ENCODE data around the gene ELOVL2. TPM values are rescaled to one million over a fixed set of nuclear protein-coding genes. Genes with fewer than 3 reads are reported as not detected.

ELOVL2 gene
- total RNA-seq, 2 donors from 2014 or later, result 2.9 to 3.0 TPM

- H3K27me3 ChIP-seq, result no peaks in the 10 kb centered on the region
- H3K9me3 ChIP-seq, result no peaks in the 10 kb centered on the region
- WGBS, 2 donors, result 58 to 66% methylated on average over 7 of the region's 7 CpGs
- ATAC-seq, result no peak
- no peaks in the 10 kb centered on the region for H3K36me3 ChIP-seq (replicated peaks in 1 of 2; ENCODE audit: insufficient read depth in 1 of 2, low read depth in 2 of 2)
- intact Hi-C loops (cut with DNase I), result no loop called here
- no peaks in the 10 kb centered on the region for H3K4me1 ChIP-seq
- no peak for DNase-seq
- H3K4me3 ChIP-seq, result no peak overlapping the region
- TF ChIP-seq CTCF (IDR thresholded peaks at IDR 0.05) (no peak), POLR2A (IDR thresholded peaks at IDR 0.05) (no peak)
- H3K27ac ChIP-seq, result no peak overlapping the region
These were observed 22.4 kb downstream of the ELOVL2 start for GRCh38 chr6:11021714-11022113.

GRCh38 chr6:11021003-11021402 lies 23.1 kb downstream of the ELOVL2 start:
- ATAC-seq, result no peak
- no peak for DNase-seq
- Histone ChIP-seq H3K4me1 (no peaks in the 10 kb centered on the region), H3K27ac (no peak overlapping the region), H3K36me3 (replicated peaks in 1 of 2; ENCODE audit: insufficient read depth in 1 of 2, low read depth in 2 of 2) (no peaks in the 10 kb centered on the region), H3K27me3 (no peaks in the 10 kb centered on the region), H3K4me3 (no peak overlapping the region), H3K9me3 (no peaks in the 10 kb centered on the region)
- intact Hi-C loops (cut with DNase I), result no loop called here
- 56 to 64% methylated on average over 2 of the region's 2 CpGs for WGBS, 2 donors
- TF ChIP-seq POLR2A (IDR thresholded peaks at IDR 0.05) (no peak), CTCF (IDR thresholded peaks at IDR 0.05) (no peak)

GRCh38 chr6:11018225-11018624 lies 25.9 kb downstream of the ELOVL2 start:
- TF ChIP-seq POLR2A (IDR thresholded peaks at IDR 0.05) (no peak), CTCF (IDR thresholded peaks at IDR 0.05) (no peak)
- 72 to 84% methylated on average over 2 of the region's 2 CpGs for WGBS, 2 donors

GRCh38 chr6:11017090-11017489 lies 27.0 kb downstream of the ELOVL2 start:
- Histone ChIP-seq H3K4me1 (no peaks in the 10 kb centered on the region), H3K27me3 (no peaks in the 10 kb centered on the region), H3K9me3 (no peaks in the 10 kb centered on the region), H3K36me3 (replicated peaks in 1 of 2; ENCODE audit: insufficient read depth in 1 of 2, low read depth in 2 of 2) (no peaks in the 10 kb centered on the region), H3K27ac (no peak overlapping the region), H3K4me3 (no peak overlapping the region)
- WGBS, 2 donors, result 89 to 92% methylated on average over 3 of the region's 3 CpGs
- DNase-seq (no peak), ATAC-seq (no peak)
- intact Hi-C loops (cut with DNase I), result no loop called here
- no peak for TF ChIP-seq POLR2A (IDR thresholded peaks at IDR 0.05)
- no peak for TF ChIP-seq CTCF (IDR thresholded peaks at IDR 0.05)

More at GRCh38 chr6:11018225-11018624, 25.9 kb downstream of the ELOVL2 start:
- Histone ChIP-seq H3K4me1 (no peaks in the 10 kb centered on the region), H3K4me3 (no peak overlapping the region), H3K27ac (no peak overlapping the region), H3K9me3 (no peaks in the 10 kb centered on the region), H3K27me3 (no peaks in the 10 kb centered on the region), H3K36me3 (replicated peaks in 1 of 2; ENCODE audit: insufficient read depth in 1 of 2, low read depth in 2 of 2) (no peaks in the 10 kb centered on the region)
- intact Hi-C loops (cut with DNase I), result no loop called here
- DNase-seq (no peak), ATAC-seq (no peak)

GRCh38 chr6:11016452-11016851 lies 27.7 kb downstream of the ELOVL2 start:
- no peak overlapping the region for H3K27ac ChIP-seq
- DNase-seq, result no peak
- H3K36me3 ChIP-seq (replicated peaks in 1 of 2; ENCODE audit: insufficient read depth in 1 of 2, low read depth in 2 of 2), result no peaks in the 10 kb centered on the region
- intact Hi-C loops (cut with DNase I), result no loop called here
- H3K4me1 ChIP-seq, result peaks cover 5% of the 10 kb centered on the region
- WGBS, 2 donors, result 58 to 67% methylated on average over 1 of the region's 1 CpG
- no peak overlapping the region for H3K4me3 ChIP-seq
- TF ChIP-seq CTCF (IDR thresholded peaks at IDR 0.05), result no peak
- TF ChIP-seq POLR2A (IDR thresholded peaks at IDR 0.05), result no peak
- no peaks in the 10 kb centered on the region for H3K27me3 ChIP-seq
- no peak for ATAC-seq
- no peaks in the 10 kb centered on the region for H3K9me3 ChIP-seq

Data from body of pancreas (tissue), 4 donors.